Neural cell (in vitro differentiated cells): ENCODE measurements around the gene MAPK11. TPM values are rescaled to one million over a fixed set of nuclear protein-coding genes. Genes with fewer than 3 reads are reported as not detected.

ENCODE experiments used
- H2AFZ ChIP-seq: fragments of 200-600, 300-800 bp; sonication (generic), shearing (Covaris generic); 2 replicates; pipeline ENCODE4 v1.6.0; 2014; ENCODE audit warnings: low read depth, mild to moderate bottlenecking, antibody characterized with exemption, low read length, moderate library complexity
- H3F3A ChIP-seq: fragments of 200-600 bp; shearing (Covaris generic); 2 replicates; pipeline ENCODE4 v1.6.1; 2016; ENCODE audit warnings: mild to moderate bottlenecking, moderate library complexity, mixed read lengths, antibody characterized with exemption, low read length; ENCODE audit not compliant: insufficient read depth, poor library complexity, severe bottlenecking
- H3K27ac ChIP-seq: fragments of 200-600, 300-800 bp; sonication (generic), shearing (Covaris generic); 2 replicates; pipeline ENCODE4 v1.5.1; 2014; ENCODE audit warnings: mild to moderate bottlenecking, low read length, moderate library complexity
- H3K27me3 ChIP-seq: fragments of 300-800, 200-600 bp; sonication (generic), shearing (Covaris generic); 2 replicates; pipeline ENCODE4 v1.6.0; 2014; ENCODE audit warnings: mild to moderate bottlenecking, low read depth, low read length, moderate library complexity; ENCODE audit not compliant: insufficient read depth
- H3K36me3 ChIP-seq: fragments of 300-800, 200-600 bp; sonication (generic), shearing (Covaris generic); 2 replicates; pipeline ENCODE4 v1.5.1; 2014; ENCODE audit warnings: mild to moderate bottlenecking, antibody characterized with exemption, low read length, moderate library complexity; ENCODE audit not compliant: insufficient read depth
- H3K4me2 ChIP-seq: fragments of 300-800, 200-600 bp; sonication (generic), shearing (Covaris generic); 2 replicates; pipeline ENCODE4 v1.6.0; 2014; ENCODE audit warnings: mild to moderate bottlenecking, low read length
- H3K4me3 ChIP-seq: fragments of 300-800, 200-600 bp; sonication (generic), shearing (Covaris generic); 2 replicates; pipeline ENCODE4 v1.5.1; 2014; ENCODE audit warnings: mild to moderate bottlenecking, low read length, moderate library complexity
- H3K79me2 ChIP-seq: fragments of 200-600 bp; shearing (Covaris generic); replicated peaks from 2 replicates; pipeline ENCODE4 v1.6.0; 2014; ENCODE audit warnings: mild to moderate bottlenecking, low read length, moderate library complexity; ENCODE audit not compliant: insufficient read depth
- H3K9ac ChIP-seq: fragments of 300-800, 200-600 bp; sonication (generic), shearing (Covaris generic); 2 replicates; pipeline ENCODE4 v1.6.1; 2016; ENCODE audit warnings: mild to moderate bottlenecking, low read length, mixed read lengths
- H3K9me2 ChIP-seq: fragments of 200-600 bp; shearing (Covaris generic); 2 replicates; pipeline ENCODE4 v1.6.1; 2016; ENCODE audit warnings: mild to moderate bottlenecking, low read length, mixed read lengths; ENCODE audit not compliant: insufficient read depth
- H3K9me3 ChIP-seq: fragments of 200-600, 300-800 bp; sonication (generic), shearing (Covaris generic); 2 replicates; pipeline ENCODE4 v1.6.1; 2016; ENCODE audit warnings: mild to moderate bottlenecking, mixed run types, low read length, moderate library complexity, mixed read lengths
- H4K20me1 ChIP-seq: fragments of 200-600 bp; shearing (Covaris generic); 2 replicates; pipeline ENCODE4 v1.6.1; 2016; ENCODE audit warnings: mild to moderate bottlenecking, mixed run types; ENCODE audit not compliant: insufficient read depth
- EP300 ChIP-seq: fragments of 450-650 bp; conservative IDR thresholded peaks from 2 replicates; pipeline ENCODE4 v1.6.1; 2014; ENCODE audit warnings: antibody characterized with exemption, mild to moderate bottlenecking, moderate library complexity; ENCODE audit not compliant: poor library complexity, severe bottlenecking
- EZH2 ChIP-seq: fragments of 200-600, 300-800 bp; shearing (Covaris generic), sonication (generic); IDR thresholded peaks from 2 replicates; pipeline ENCODE4 v1.6.1; 2014; ENCODE audit warnings: antibody characterized with exemption, low read length, borderline replicate concordance, mild to moderate bottlenecking; ENCODE audit not compliant: insufficient read depth, poor library complexity, severe bottlenecking
- MXI1 ChIP-seq: fragments of 450-650 bp; conservative IDR thresholded peaks from 2 replicates; pipeline ENCODE4 v1.6.1; 2014; ENCODE audit warnings: antibody characterized with exemption, mild to moderate bottlenecking; ENCODE audit not compliant: poor library complexity, severe bottlenecking
- POLR2AphosphoS5 ChIP-seq: IDR thresholded peaks from 2 replicates; pipeline ENCODE4 v1.6.1; 2012
- RAD21 ChIP-seq: fragments of 450-650 bp; conservative IDR thresholded peaks from 2 replicates; pipeline ENCODE4 v1.6.1; 2014; ENCODE audit warnings: antibody characterized with exemption, mild to moderate bottlenecking, moderate library complexity
- SMC3 ChIP-seq: fragments of 450-650 bp; conservative IDR thresholded peaks from 2 replicates; pipeline ENCODE4 v1.6.1; 2014; ENCODE audit warnings: antibody characterized with exemption, mild to moderate bottlenecking, moderate library complexity; ENCODE audit not compliant: poor library complexity
- TAF1 ChIP-seq: IDR thresholded peaks from 2 replicates; pipeline ENCODE4 v1.6.1; 2012; ENCODE audit warnings: low read depth
- polyA plus RNA-seq: library from polyadenylated mRNA; depleted of rRNA; stranded (reverse); fragments of >200 nt; gene quantifications from 2 replicates; pipeline ENCODE4 v1.2.3, GENCODE V29; 2014
- TF ChIP-seq, protein P1 (sequence below): IDR thresholded peaks from 2 replicates; pipeline ENCODE4 v1.6.1; 2012; ENCODE audit warnings: borderline replicate concordance
- TF ChIP-seq, protein P2 (sequence below): fragments of 450-650 bp; IDR thresholded peaks from 2 replicates; pipeline ENCODE4 v1.5.1; 2014; ENCODE audit warnings: antibody characterized with exemption, mild to moderate bottlenecking, moderate library complexity; ENCODE audit not compliant: poor library complexity, severe bottlenecking

Gene MAPK11
- polyA plus RNA-seq, 1 donor from 2014 or later = 36.3 TPM

DNA sequence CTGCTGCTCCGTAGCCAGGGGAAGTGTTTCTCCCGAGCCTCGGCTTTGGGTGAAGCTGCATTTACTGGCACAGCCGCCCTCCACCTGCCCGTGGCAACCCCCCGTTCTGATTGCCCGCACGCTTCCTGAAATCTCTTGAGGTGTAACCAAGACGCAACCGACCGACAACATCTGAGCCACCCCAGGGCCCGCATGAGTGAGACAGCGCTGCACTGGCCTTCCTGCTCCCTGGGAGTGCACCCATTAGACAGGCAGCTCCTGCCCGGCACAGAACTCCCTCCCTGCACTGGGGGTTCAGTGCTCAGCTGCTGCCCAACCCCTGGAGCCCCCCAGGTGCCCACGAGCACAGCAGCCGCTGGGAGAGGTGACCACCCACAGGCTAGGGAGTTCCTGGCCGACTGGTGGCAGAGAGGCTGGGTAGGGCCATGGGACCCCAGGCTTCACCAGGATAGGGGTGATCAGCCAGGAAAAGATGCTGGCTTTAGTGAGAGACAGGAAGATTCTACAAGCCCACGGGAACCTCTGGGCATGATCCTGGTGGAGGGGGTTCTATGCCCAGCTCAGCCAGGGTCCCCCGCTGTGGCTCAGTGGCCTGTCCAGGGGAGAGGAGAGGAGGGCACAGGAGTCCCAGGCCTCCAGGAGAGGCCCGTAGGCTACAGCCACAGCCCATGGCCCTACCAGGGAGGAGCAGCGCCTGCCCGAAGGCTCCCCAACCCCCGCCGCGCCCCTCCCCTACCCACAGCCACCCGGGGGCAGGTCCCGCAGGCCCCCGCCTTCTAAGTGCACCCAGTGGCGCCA, 22.7 kb upstream of the MAPK11 start:
- no peak overlapping the region for H3K4me3 ChIP-seq
- no peak overlapping the region for H2AFZ ChIP-seq
- H3K9ac ChIP-seq = no peak overlapping the region

DNA sequence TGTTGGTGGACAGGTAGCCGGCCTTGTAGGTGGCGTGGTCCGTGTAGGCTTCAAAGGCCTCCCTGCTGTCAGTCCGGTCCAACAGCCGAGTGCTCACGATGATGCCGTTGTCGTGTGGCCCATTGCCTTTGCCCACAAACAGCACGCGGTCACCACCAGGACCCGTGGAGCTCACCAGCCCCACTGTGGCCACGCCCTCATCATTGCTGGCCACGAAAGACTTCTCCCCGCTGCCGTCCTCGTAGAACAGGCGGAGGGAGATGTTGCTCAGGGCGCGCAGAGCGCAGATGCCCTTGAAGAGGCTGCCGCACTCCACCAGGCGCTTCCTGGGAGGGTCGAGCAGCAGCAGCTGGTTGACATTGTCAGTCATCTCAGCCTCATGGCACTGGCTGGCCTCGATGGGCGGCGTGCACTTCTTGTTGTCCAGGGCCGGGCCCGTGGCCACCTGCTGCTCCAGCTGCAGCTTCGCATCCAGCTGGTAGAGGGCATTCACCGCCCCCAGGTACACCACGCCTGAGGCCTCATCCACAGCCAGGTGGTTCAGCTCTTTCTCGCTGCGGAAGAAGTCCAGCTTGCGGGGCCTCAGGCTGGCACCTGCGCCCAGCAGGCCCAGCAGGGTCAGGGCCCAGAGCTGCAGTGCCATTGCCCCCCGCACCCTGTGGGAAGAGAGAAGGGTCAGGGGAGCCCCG, 19.9 kb upstream of the MAPK11 start:
- no peak overlapping the region for H3K4me3 ChIP-seq
- no peak for TF ChIP-seq EZH2
- TF ChIP-seq RAD21 = no peak
- no peak for TF ChIP-seq MXI1
- TF ChIP-seq, protein P1, sequence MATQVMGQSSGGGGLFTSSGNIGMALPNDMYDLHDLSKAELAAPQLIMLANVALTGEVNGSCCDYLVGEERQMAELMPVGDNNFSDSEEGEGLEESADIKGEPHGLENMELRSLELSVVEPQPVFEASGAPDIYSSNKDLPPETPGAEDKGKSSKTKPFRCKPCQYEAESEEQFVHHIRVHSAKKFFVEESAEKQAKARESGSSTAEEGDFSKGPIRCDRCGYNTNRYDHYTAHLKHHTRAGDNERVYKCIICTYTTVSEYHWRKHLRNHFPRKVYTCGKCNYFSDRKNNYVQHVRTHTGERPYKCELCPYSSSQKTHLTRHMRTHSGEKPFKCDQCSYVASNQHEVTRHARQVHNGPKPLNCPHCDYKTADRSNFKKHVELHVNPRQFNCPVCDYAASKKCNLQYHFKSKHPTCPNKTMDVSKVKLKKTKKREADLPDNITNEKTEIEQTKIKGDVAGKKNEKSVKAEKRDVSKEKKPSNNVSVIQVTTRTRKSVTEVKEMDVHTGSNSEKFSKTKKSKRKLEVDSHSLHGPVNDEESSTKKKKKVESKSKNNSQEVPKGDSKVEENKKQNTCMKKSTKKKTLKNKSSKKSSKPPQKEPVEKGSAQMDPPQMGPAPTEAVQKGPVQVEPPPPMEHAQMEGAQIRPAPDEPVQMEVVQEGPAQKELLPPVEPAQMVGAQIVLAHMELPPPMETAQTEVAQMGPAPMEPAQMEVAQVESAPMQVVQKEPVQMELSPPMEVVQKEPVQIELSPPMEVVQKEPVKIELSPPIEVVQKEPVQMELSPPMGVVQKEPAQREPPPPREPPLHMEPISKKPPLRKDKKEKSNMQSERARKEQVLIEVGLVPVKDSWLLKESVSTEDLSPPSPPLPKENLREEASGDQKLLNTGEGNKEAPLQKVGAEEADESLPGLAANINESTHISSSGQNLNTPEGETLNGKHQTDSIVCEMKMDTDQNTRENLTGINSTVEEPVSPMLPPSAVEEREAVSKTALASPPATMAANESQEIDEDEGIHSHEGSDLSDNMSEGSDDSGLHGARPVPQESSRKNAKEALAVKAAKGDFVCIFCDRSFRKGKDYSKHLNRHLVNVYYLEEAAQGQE = no peak
- TF ChIP-seq TAF1 = no peak
- TF ChIP-seq EP300 = no peak
- TF ChIP-seq, protein P2, sequence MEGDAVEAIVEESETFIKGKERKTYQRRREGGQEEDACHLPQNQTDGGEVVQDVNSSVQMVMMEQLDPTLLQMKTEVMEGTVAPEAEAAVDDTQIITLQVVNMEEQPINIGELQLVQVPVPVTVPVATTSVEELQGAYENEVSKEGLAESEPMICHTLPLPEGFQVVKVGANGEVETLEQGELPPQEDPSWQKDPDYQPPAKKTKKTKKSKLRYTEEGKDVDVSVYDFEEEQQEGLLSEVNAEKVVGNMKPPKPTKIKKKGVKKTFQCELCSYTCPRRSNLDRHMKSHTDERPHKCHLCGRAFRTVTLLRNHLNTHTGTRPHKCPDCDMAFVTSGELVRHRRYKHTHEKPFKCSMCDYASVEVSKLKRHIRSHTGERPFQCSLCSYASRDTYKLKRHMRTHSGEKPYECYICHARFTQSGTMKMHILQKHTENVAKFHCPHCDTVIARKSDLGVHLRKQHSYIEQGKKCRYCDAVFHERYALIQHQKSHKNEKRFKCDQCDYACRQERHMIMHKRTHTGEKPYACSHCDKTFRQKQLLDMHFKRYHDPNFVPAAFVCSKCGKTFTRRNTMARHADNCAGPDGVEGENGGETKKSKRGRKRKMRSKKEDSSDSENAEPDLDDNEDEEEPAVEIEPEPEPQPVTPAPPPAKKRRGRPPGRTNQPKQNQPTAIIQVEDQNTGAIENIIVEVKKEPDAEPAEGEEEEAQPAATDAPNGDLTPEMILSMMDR = no peak
- TF ChIP-seq POLR2AphosphoS5 = no peak
- TF ChIP-seq SMC3 = no peak
- no peaks in the 10 kb centered on the region for H3K36me3 ChIP-seq
- no peaks in the 10 kb centered on the region for H3K27me3 ChIP-seq
- no peaks in the 10 kb centered on the region for H3K9me3 ChIP-seq
- peaks cover 9% of the 10 kb centered on the region for H4K20me1 ChIP-seq
- H3F3A ChIP-seq = no peaks in the 10 kb centered on the region
- H3K79me2 ChIP-seq = peaks cover 13% of the 10 kb centered on the region
- H3K27ac ChIP-seq = no peak overlapping the region
- H2AFZ ChIP-seq = no peak overlapping the region
- H3K4me2 ChIP-seq = no peak overlapping the region
- no peaks in the 10 kb centered on the region for H3K9me2 ChIP-seq
- no peak overlapping the region for H3K9ac ChIP-seq

More for the DNA sequence above, 22.7 kb upstream of the MAPK11 start:
- H3K4me2 ChIP-seq = no peak overlapping the region
- H3K9me3 ChIP-seq = no peaks in the 10 kb centered on the region
- H3F3A ChIP-seq = no peaks in the 10 kb centered on the region
- peaks cover 12% of the 10 kb centered on the region for H4K20me1 ChIP-seq
- peaks cover 27% of the 10 kb centered on the region for H3K79me2 ChIP-seq
- no peaks in the 10 kb centered on the region for H3K27me3 ChIP-seq
- no peaks in the 10 kb centered on the region for H3K9me2 ChIP-seq
- TF ChIP-seq, protein P1 = no peak
- TF ChIP-seq SMC3 = no peak
- no peak for TF ChIP-seq RAD21
- no peak for TF ChIP-seq TAF1
- TF ChIP-seq, protein P2 = no peak
- no peak for TF ChIP-seq POLR2AphosphoS5
- H3K36me3 ChIP-seq = no peaks in the 10 kb centered on the region
- H3K27ac ChIP-seq = no peak overlapping the region
